RCC 7860 (cell line): ENCODE data around the gene MATCAP1.

Experiments
- DNase-seq: peaks from one replicate; pipeline ENCODE4 v3.0.0-alpha.2; 2015; ENCODE audit warnings: low spot score
- FAIRE-seq: peaks from 2 replicates; lab custom pipeline; 2012; peaks lifted over from hg19 to GRCh38; lab: Jason Lieb, UNC

MATCAP1 gene

GRCh38 chr16:67191995-67192681, 8.4 kb upstream of the MATCAP1 start, which contains the start of gene E2F4:
E2F4 (plus strand) TSS chr16:67192155; CDS start chr16:67192228, 73 bp downstream.
- FAIRE-seq, result peak; percentile 8
- peak; percentile 77 for DNase-seq

- FAIRE-seq, result no peak
- DNase-seq, result no peak
Measured at GRCh38 chr16:67191411-67191994, 7.7 kb upstream of the MATCAP1 start.

- no peak for FAIRE-seq
- no peak for DNase-seq
Measured at GRCh38 chr16:67190448-67191399, 7.0 kb upstream of the MATCAP1 start.

GRCh38 chr16:67190041-67190440, 6.3 kb upstream of the MATCAP1 start, which contains the start of gene EXOC3L1:
EXOC3L1 (minus strand) TSS chr16:67190136; CDS start chr16:67189676, 460 bp downstream.
- no peak for FAIRE-seq
- DNase-seq, result no peak

GRCh38 chr16:67188798-67189197, 5.0 kb upstream of the MATCAP1 start:
- FAIRE-seq, result no peak

GRCh38 chr16:67188323-67188722, 4.6 kb upstream of the MATCAP1 start:
- FAIRE-seq, result no peak
- DNase-seq, result no peak

More at GRCh38 chr16:67188798-67189197, 5.0 kb upstream of the MATCAP1 start:
- DNase-seq, result no peak

GRCh38 chr16:67187175-67187890, 3.6 kb upstream of the MATCAP1 start:
- FAIRE-seq (no peak), DNase-seq (no peak)

GRCh38 chr16:67186550-67186950, 2.8 kb upstream of the MATCAP1 start:
- DNase-seq (peak; percentile 92), FAIRE-seq (peak; percentile 78)

- DNase-seq (no peak), FAIRE-seq (no peak)
Measured at GRCh38 chr16:67185651-67186134, 1.9 kb upstream of the MATCAP1 start.

GRCh38 chr16:67184995-67185650, 1.4 kb upstream of the MATCAP1 start:
- peak; percentile 76 for DNase-seq
- no peak for FAIRE-seq

- DNase-seq, result no peak
- no peak for FAIRE-seq
Measured at GRCh38 chr16:67184453-67184994, 761 bp upstream of the MATCAP1 start.

GRCh38 chr16:67183284-67183626, 508 bp downstream of the MATCAP1 start:
- FAIRE-seq (no peak), DNase-seq (no peak)

GRCh38 chr16:67182288-67182687, 1.5 kb downstream of the MATCAP1 start:
- DNase-seq (no peak), FAIRE-seq (no peak)

GRCh38 chr16:67181346-67181745, 2.4 kb downstream of the MATCAP1 start:
- no peak for FAIRE-seq
- DNase-seq, result no peak

GRCh38 chr16:67180166-67180565, 3.6 kb downstream of the MATCAP1 start:
- DNase-seq, result no peak
- FAIRE-seq, result no peak

GRCh38 chr16:67179421-67180080, 4.2 kb downstream of the MATCAP1 start:
- FAIRE-seq, result no peak
- no peak for DNase-seq

GRCh38 chr16:67177743-67178699, 5.7 kb downstream of the MATCAP1 start:
- DNase-seq (no peak), FAIRE-seq (no peak)

GRCh38 chr16:67176662-67177061, 7.1 kb downstream of the MATCAP1 start:
- DNase-seq (no peak), FAIRE-seq (no peak)
